Naive B cell (primary cell): Measurements from ENCODE around the gene ZSWIM8. TPM values are rescaled to one million over a fixed set of nuclear protein-coding genes. Genes with fewer than 3 reads are reported as not detected.

Experiments
- ATAC-seq, 2 donors: fragments of 150-1000 bp; cut with Tn5 transposase; 2 replicates each; pipeline ENCODE4 v1.10.0; 2021; ENCODE audit warnings: low read depth in 2 of 2, mild to moderate bottlenecking in 2 of 2, moderate library complexity in 2 of 2
- DNase-seq: peaks from one replicate; pipeline ENCODE4 v3.0.0; 2022
- H3K27ac Mint-ChIP-seq, 6 donors: one replicate each; pipeline ENCODE4 v1.8.0; 2020 to 2022; ENCODE audit warnings: mild to moderate bottlenecking in 6 of 6, mixed read lengths in 6 of 6, moderate library complexity in 5 of 6, inconsistent platforms in 2 of 6
- H3K27me3 Mint-ChIP-seq, 3 donors: one replicate each; pipeline ENCODE4 v1.8.0; 2021 to 2022; ENCODE audit warnings: mixed read lengths in 3 of 3, mild to moderate bottlenecking in 1 of 3
- H3K36me3 Mint-ChIP-seq, 2 donors: one replicate each; pipeline ENCODE4 v1.8.0; 2020 to 2022; ENCODE audit warnings: mixed read lengths in 2 of 2, inconsistent platforms in 1 of 2, mild to moderate bottlenecking in 1 of 2
- H3K4me1 Mint-ChIP-seq, 3 donors: one replicate each; pipeline ENCODE4 v1.8.0; 2020 to 2022; ENCODE audit warnings: mixed read lengths in 3 of 3, inconsistent platforms in 1 of 3, mild to moderate bottlenecking in 1 of 3, moderate library complexity in 1 of 3
- H3K4me3 Mint-ChIP-seq, 8 donors: one replicate each; pipeline ENCODE4 v1.8.0; 2020 to 2022; ENCODE audit warnings: mild to moderate bottlenecking in 8 of 8, mixed read lengths in 8 of 8, moderate library complexity in 8 of 8, inconsistent platforms in 2 of 8
- H3K9me3 Mint-ChIP-seq, 7 donors: one replicate each; pipeline ENCODE4 v1.8.0; 2020 to 2022; ENCODE audit warnings: mixed read lengths in 7 of 7, mild to moderate bottlenecking in 5 of 7, inconsistent platforms in 2 of 7, moderate library complexity in 1 of 7
- polyA plus RNA-seq, 6 donors: library from polyadenylated mRNA; unstranded; fragments of 300-500 nt; fragmentation: Illumina TruSeq; gene quantifications; one replicate each; pipeline ENCODE4 v1.2.3, GENCODE V29; 2021; ENCODE audit warnings: low read depth in 6 of 6

Gene ZSWIM8
- polyA plus RNA-seq, 6 donors from 2014 or later, result 4.3 to 21.7 (median 15.8) TPM

- no peak for DNase-seq
- peak in 1 of 2 donors; percentile 38 for ATAC-seq
- H3K4me3 Mint-ChIP-seq, result peak overlapping the region in 1 of 8 donors; percentile 12
- H3K9me3 Mint-ChIP-seq, result no peaks in the 10 kb centered on the region
- H3K27me3 Mint-ChIP-seq, result no peaks in the 10 kb centered on the region
- H3K27ac Mint-ChIP-seq, result no peak overlapping the region
- H3K4me1 Mint-ChIP-seq, result peaks cover 18 to 23% (median 22%) of the 10 kb centered on the region in 3 donors
- peaks cover 18 to 50% of the 10 kb centered on the region in 2 donors for H3K36me3 Mint-ChIP-seq
Observed at GRCh38 chr10:73759512-73760115, 25.8 kb upstream of the ZSWIM8 start.

GRCh38 chr10:73761781-73762180 lies 23.6 kb upstream of the ZSWIM8 start:
- no peak overlapping the region for H3K4me3 Mint-ChIP-seq
- H3K27ac Mint-ChIP-seq, result peak overlapping the region in 2 of 6 donors; percentile 32 to 76
- peaks cover 17 to 23% (median 18%) of the 10 kb centered on the region in 3 donors for H3K4me1 Mint-ChIP-seq
- no peak for ATAC-seq
- peaks cover 35 to 64% of the 10 kb centered on the region in 2 donors for H3K36me3 Mint-ChIP-seq
- no peaks in the 10 kb centered on the region for H3K9me3 Mint-ChIP-seq
- H3K27me3 Mint-ChIP-seq, result no peaks in the 10 kb centered on the region
- DNase-seq, result no peak

- Mint-ChIP-seq H3K27me3 (no peaks in the 10 kb centered on the region), H3K27ac (peak overlapping the region in 5 of 6 donors; percentile 1 to 44 (median 23)), H3K9me3 (no peaks in the 10 kb centered on the region), H3K4me1 (peaks cover 17 to 23% (median 18%) of the 10 kb centered on the region in 3 donors), H3K4me3 (no peak overlapping the region), H3K36me3 (peaks cover 35 to 66% of the 10 kb centered on the region in 2 donors)
- DNase-seq (no peak), ATAC-seq (no peak)
Observed at GRCh38 chr10:73762915-73763314, 22.5 kb upstream of the ZSWIM8 start.

GRCh38 chr10:73763343-73763742 lies 22.1 kb upstream of the ZSWIM8 start:
- peak overlapping the region in 3 of 6 donors; percentile 27 to 44 (median 37) for H3K27ac Mint-ChIP-seq
- H3K4me3 Mint-ChIP-seq, result no peak overlapping the region
- no peaks in the 10 kb centered on the region for H3K27me3 Mint-ChIP-seq
- DNase-seq (no peak), ATAC-seq (peak; percentile 72 to 76)
- H3K4me1 Mint-ChIP-seq, result peaks cover 18 to 26% (median 21%) of the 10 kb centered on the region in 3 donors
- H3K36me3 Mint-ChIP-seq, result peaks cover 35 to 65% of the 10 kb centered on the region in 2 donors
- H3K9me3 Mint-ChIP-seq, result no peaks in the 10 kb centered on the region

- Mint-ChIP-seq H3K4me3 (no peak overlapping the region), H3K27me3 (no peaks in the 10 kb centered on the region), H3K36me3 (peaks cover 35 to 58% of the 10 kb centered on the region in 2 donors), H3K27ac (no peak overlapping the region), H3K9me3 (no peaks in the 10 kb centered on the region), H3K4me1 (peaks cover 20 to 32% (median 30%) of the 10 kb centered on the region in 3 donors)
- DNase-seq, result no peak
- no peak for ATAC-seq
Observed at GRCh38 chr10:73765066-73765465, 20.3 kb upstream of the ZSWIM8 start.

GRCh38 chr10:73768881-73769280 lies 16.5 kb upstream of the ZSWIM8 start:
- no peaks in the 10 kb centered on the region for H3K9me3 Mint-ChIP-seq
- peaks cover 22 to 39% (median 33%) of the 10 kb centered on the region in 3 donors for H3K4me1 Mint-ChIP-seq
- DNase-seq (peak; percentile 35), ATAC-seq (peak; percentile 27 to 37)
- H3K27me3 Mint-ChIP-seq, result no peaks in the 10 kb centered on the region
- peaks cover 19 to 30% of the 10 kb centered on the region in 2 donors for H3K36me3 Mint-ChIP-seq
- peak overlapping the region in 7 of 8 donors; percentile 30 to 82 (median 64) for H3K4me3 Mint-ChIP-seq
- peak overlapping the region in 4 of 6 donors; percentile 13 to 90 (median 56) for H3K27ac Mint-ChIP-seq

- no peaks in the 10 kb centered on the region for H3K27me3 Mint-ChIP-seq
Observed at GRCh38 chr10:73769396-73769795, 16.0 kb upstream of the ZSWIM8 start.

GRCh38 chr10:73771722-73772280 lies 13.6 kb upstream of the ZSWIM8 start:
- peak; percentile 39 to 44 for ATAC-seq
- H3K4me3 Mint-ChIP-seq, result peak overlapping the region; percentile 90 to 99 (median 94)
- no peaks in the 10 kb centered on the region for H3K27me3 Mint-ChIP-seq
- no peak for DNase-seq
- H3K36me3 Mint-ChIP-seq, result peaks cover 2 to 5% of the 10 kb centered on the region in 2 donors
- peaks cover 38 to 61% (median 55%) of the 10 kb centered on the region in 3 donors for H3K4me1 Mint-ChIP-seq
- peak overlapping the region; percentile 81 to 96 (median 94) for H3K27ac Mint-ChIP-seq
- no peaks in the 10 kb centered on the region for H3K9me3 Mint-ChIP-seq

More at GRCh38 chr10:73769396-73769795, 16.0 kb upstream of the ZSWIM8 start:
- DNase-seq, result no peak
- H3K27ac Mint-ChIP-seq, result peak overlapping the region in 4 of 6 donors; percentile 37 to 90 (median 67)
- ATAC-seq, result no peak
- H3K9me3 Mint-ChIP-seq, result no peaks in the 10 kb centered on the region
- peak overlapping the region in 5 of 8 donors; percentile 30 to 82 (median 71) for H3K4me3 Mint-ChIP-seq
- peaks cover 26 to 45% (median 39%) of the 10 kb centered on the region in 3 donors for H3K4me1 Mint-ChIP-seq
- H3K36me3 Mint-ChIP-seq, result peaks cover 18 to 26% of the 10 kb centered on the region in 2 donors

GRCh38 chr10:73772281-73773151 lies 12.9 kb upstream of the ZSWIM8 start:
- Mint-ChIP-seq H3K27ac (peak overlapping the region; percentile 89 to 96 (median 94)), H3K36me3 (peaks cover 0 to 5% of the 10 kb centered on the region in 2 donors), H3K9me3 (no peaks in the 10 kb centered on the region), H3K27me3 (no peaks in the 10 kb centered on the region), H3K4me3 (peak overlapping the region; percentile 90 to 99 (median 94)), H3K4me1 (peaks cover 38 to 64% (median 55%) of the 10 kb centered on the region in 3 donors)
- ATAC-seq (peak; percentile 75 to 76), DNase-seq (peak; percentile 79)

- ATAC-seq (no peak), DNase-seq (no peak)
- no peaks in the 10 kb centered on the region for H3K27me3 Mint-ChIP-seq
- H3K27ac Mint-ChIP-seq, result peak overlapping the region; percentile 14 to 96 (median 92)
- H3K4me1 Mint-ChIP-seq, result peaks cover 38 to 62% (median 52%) of the 10 kb centered on the region in 3 donors
- H3K4me3 Mint-ChIP-seq, result peak overlapping the region; percentile 90 to 99 (median 94)
- H3K9me3 Mint-ChIP-seq, result no peaks in the 10 kb centered on the region
- peaks cover 0 to 5% of the 10 kb centered on the region in 2 donors for H3K36me3 Mint-ChIP-seq
Observed at GRCh38 chr10:73773152-73773879, 12.1 kb upstream of the ZSWIM8 start.

GRCh38 chr10:73774637-73775036 lies 10.8 kb upstream of the ZSWIM8 start:
- no peak for DNase-seq
- H3K9me3 Mint-ChIP-seq, result no peaks in the 10 kb centered on the region
- H3K4me3 Mint-ChIP-seq, result peak overlapping the region; percentile 20 to 99 (median 92)
- H3K27ac Mint-ChIP-seq, result peak overlapping the region in 3 of 6 donors; percentile 18 to 90 (median 30)
- ATAC-seq, result no peak
- peaks cover 30 to 48% (median 43%) of the 10 kb centered on the region in 3 donors for H3K4me1 Mint-ChIP-seq
- H3K27me3 Mint-ChIP-seq, result no peaks in the 10 kb centered on the region
- H3K36me3 Mint-ChIP-seq, result peaks cover 0 to 5% of the 10 kb centered on the region in 2 donors

GRCh38 chr10:73779018-73779417 lies 6.4 kb upstream of the ZSWIM8 start:
- H3K9me3 Mint-ChIP-seq, result no peaks in the 10 kb centered on the region
- DNase-seq (no peak), ATAC-seq (no peak)
- peaks cover 37 to 54% (median 51%) of the 10 kb centered on the region in 3 donors for H3K4me1 Mint-ChIP-seq
- H3K4me3 Mint-ChIP-seq, result peak overlapping the region in 1 of 8 donors; percentile 21
- no peak overlapping the region for H3K27ac Mint-ChIP-seq
- H3K27me3 Mint-ChIP-seq, result no peaks in the 10 kb centered on the region
- H3K36me3 Mint-ChIP-seq, result peaks cover 0 to 5% of the 10 kb centered on the region in 2 donors
